ENCODE data around the gene AQP10.
"Not testable (repeated sequence)": the region's sequence is repeated elsewhere in the genome, so short reads cannot be mapped to it uniquely, and the experiment has no call there.

Gene AQP10

GRCh38 chr1:154316704-154317103 is 4.2 kb upstream of the AQP10 start:
- no peak overlapping the region for H3K4me3 ChIP-seq (replicated peaks; ENCODE audit: low read depth, low read length)
- no peak for TF ChIP-seq CTCF (IDR thresholded peaks at IDR 0.05; ENCODE audit: low read length, missing control alignments)
- no peak for DNase-seq (ENCODE audit: low read depth)

- H3K4me3 ChIP-seq (replicated peaks; ENCODE audit: low read depth, low read length): no peak overlapping the region
- TF ChIP-seq CTCF (IDR thresholded peaks at IDR 0.05; ENCODE audit: low read length, missing control alignments): no peak
- DNase-seq (ENCODE audit: low read depth): no peak
Measured at GRCh38 chr1:154318386-154318785, 2.5 kb upstream of the AQP10 start.

- not testable (repeated sequence) for H3K4me3 ChIP-seq (replicated peaks; ENCODE audit: low read depth, low read length); DNase-seq (ENCODE audit: low read depth)
Measured at GRCh38 chr1:154321609-154321934, 679 bp downstream of the AQP10 start.

GRCh38 chr1:154323493-154323892 is 2.6 kb downstream of the AQP10 start:
- TF ChIP-seq CTCF (IDR thresholded peaks at IDR 0.05; ENCODE audit: low read length, missing control alignments): no peak
- no peak overlapping the region for H3K4me3 ChIP-seq (replicated peaks; ENCODE audit: low read depth, low read length)
- no peak for DNase-seq (ENCODE audit: low read depth)

GRCh38 chr1:154324241-154324640 is 3.3 kb downstream of the AQP10 start:
- DNase-seq (ENCODE audit: low read depth): no peak
- no peak overlapping the region for H3K4me3 ChIP-seq (replicated peaks; ENCODE audit: low read depth, low read length)
- TF ChIP-seq CTCF (IDR thresholded peaks at IDR 0.05; ENCODE audit: low read length, missing control alignments): no peak

GRCh38 chr1:154324669-154325582 is 4.0 kb downstream of the AQP10 start, which contains the start of gene ATP8B2:
Gene ATP8B2, plus strand, starts transcription at chr1:154325525. Its CDS starts 2,617 bp downstream, at chr1:154328142.
- H3K4me3 ChIP-seq (replicated peaks; ENCODE audit: low read depth, low read length): peak within 1 kb of the TSS; percentile 90
- DNase-seq (ENCODE audit: low read depth): peak; percentile 76
- TF ChIP-seq CTCF (IDR thresholded peaks at IDR 0.05; ENCODE audit: low read length, missing control alignments): peak; percentile 88

- DNase-seq (ENCODE audit: low read depth): peak; percentile 87
- peak overlapping the region; percentile 90 for H3K4me3 ChIP-seq (replicated peaks; ENCODE audit: low read depth, low read length)
- TF ChIP-seq CTCF (IDR thresholded peaks at IDR 0.05; ENCODE audit: low read length, missing control alignments): peak; percentile 65
Measured at GRCh38 chr1:154325583-154326545, 5.0 kb downstream of the AQP10 start.

Measured in fibroblast of pulmonary artery (primary cell).